ENCODE results near the gene HMOX2.

The HMOX2 gene

DNA sequence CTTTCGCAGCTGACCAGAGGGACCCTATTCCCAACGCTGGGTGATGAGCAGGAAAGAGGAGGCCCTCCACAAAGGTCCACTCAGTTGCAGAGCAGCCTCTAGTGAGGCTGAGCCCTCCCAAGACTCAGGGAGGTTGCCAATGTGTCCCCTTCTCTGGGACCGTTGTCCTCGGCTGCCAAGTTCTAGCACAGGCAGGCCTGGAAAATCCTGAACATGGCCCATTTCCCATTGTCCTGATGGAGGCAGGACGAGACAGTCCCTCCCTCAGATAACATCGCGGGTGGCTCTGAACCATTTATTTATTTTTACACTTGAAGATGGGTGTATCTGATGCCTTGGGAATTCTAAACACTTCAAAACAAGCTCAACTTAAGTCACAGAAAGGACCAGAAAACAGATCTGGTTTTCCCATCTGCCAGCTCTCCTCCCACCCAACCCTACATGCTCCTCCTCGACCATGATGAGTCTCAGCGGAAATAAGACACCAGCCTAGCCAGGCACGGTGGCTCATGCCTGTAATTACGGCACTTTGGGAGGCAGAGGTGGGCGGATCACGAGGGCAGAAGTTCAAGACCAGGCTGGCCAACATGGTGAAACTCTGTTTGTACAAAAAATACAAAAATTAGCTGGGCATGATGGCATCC, 49.6 kb downstream of the HMOX2 start:
- H3K4me1 ChIP-seq (ENCODE audit: control insufficient read depth, insufficient read depth, low read length): peaks cover 33% of the 10 kb centered on the region
- H3K27ac ChIP-seq (ENCODE audit: low read length): no peak overlapping the region
- no peak overlapping the region for H3K4me3 ChIP-seq (ENCODE audit: low read length in 2 of 2)
- H3K27me3 ChIP-seq (ENCODE audit: control insufficient read depth in 1 of 2, insufficient read depth in 2 of 2, low read length in 2 of 2): no peaks in the 10 kb centered on the region
- peaks cover 0 to 3% of the 10 kb centered on the region in 2 donors for H3K36me3 ChIP-seq (ENCODE audit: control insufficient read depth in 2 of 2, insufficient read depth in 2 of 2, low read length in 2 of 2)
- no peak overlapping the region for H3K9ac ChIP-seq (ENCODE audit: low read length in 2 of 2)
- H3K9me3 ChIP-seq (ENCODE audit: control insufficient read depth in 2 of 2, low read length in 2 of 2): no peaks in the 10 kb centered on the region

DNA sequence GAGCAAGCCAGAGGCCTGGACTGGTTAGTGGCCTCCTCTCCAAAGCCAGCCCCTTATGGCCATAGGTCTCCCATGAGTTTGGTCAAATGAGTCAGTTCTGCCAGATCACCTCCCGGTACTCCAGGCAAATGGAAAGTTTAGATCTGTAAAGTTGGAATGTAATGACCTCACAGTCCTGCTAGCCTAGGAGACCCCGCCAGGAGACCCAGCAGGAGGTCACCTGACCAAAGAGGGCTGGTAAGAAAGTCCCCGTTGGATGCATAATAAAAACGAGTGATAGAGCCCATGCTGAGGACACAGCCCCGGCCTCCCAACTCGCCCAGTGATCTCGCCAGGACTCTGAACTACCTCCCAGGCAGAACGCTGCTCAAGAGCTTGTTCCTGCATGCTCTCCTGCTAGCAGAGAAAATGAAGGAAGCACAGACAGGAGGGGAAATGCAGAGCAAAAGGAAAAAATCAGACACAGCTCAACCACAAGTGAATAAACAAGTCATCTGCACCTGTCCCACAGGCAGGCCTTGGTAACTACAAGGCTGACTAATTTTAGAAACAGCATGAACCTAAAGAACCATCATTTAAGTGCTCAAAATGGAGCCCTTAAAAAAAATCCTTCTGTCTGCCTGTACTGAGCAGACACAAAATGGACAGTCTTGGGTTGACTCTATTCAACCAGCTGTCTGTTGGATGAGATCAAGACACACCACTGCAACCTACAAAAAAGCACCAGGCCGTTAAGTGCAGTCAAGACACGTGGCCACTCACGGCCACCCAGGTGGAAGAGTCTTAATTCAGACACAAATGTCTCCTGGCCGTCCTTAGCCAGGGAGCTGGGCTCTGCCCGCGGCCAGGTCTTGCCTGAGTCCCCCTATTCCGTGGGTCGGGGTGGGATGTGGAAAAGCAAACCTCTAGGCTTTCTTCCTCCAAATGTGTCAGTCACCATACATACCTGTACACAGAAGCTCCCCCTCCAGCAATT, 53.2 kb downstream of the HMOX2 start:
- H3K4me1 ChIP-seq (ENCODE audit: control insufficient read depth, insufficient read depth, low read length): peaks cover 14% of the 10 kb centered on the region

DNA sequence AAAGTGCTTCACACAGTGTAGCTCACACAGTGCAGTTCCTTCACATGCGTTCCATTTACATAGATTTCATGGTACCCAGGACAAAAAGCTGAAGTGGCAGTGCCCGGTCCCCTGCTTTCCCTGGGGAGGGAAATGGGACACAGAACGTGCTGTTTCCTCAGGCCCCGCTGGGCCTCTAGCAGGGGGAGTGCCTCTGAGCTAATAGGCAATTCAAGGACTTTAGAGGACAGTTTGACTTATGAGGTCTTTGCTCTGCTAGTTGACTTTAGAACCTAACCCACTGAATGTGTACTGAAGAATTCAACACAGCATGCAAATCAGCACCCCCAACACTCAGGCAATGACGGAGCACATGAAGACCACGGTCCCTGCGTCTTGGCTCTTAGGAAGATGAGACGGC, 55.6 kb downstream of the HMOX2 start:
- Histone ChIP-seq H3K9me3 (ENCODE audit: control insufficient read depth in 2 of 2, low read length in 2 of 2) (no peaks in the 10 kb centered on the region), H3K36me3 (ENCODE audit: control insufficient read depth in 2 of 2, insufficient read depth in 2 of 2, low read length in 2 of 2) (peaks cover 0 to 3% of the 10 kb centered on the region in 2 donors), H3K27ac (ENCODE audit: low read length) (no peak overlapping the region), H3K27me3 (ENCODE audit: control insufficient read depth in 1 of 2, insufficient read depth in 2 of 2, low read length in 2 of 2) (no peaks in the 10 kb centered on the region), H3K4me3 (ENCODE audit: low read length in 2 of 2) (no peak overlapping the region), H3K4me1 (ENCODE audit: control insufficient read depth, insufficient read depth, low read length) (peaks cover 12% of the 10 kb centered on the region), H3K9ac (ENCODE audit: low read length in 2 of 2) (no peak overlapping the region)

More for the DNA sequence above, 53.2 kb downstream of the HMOX2 start:
- H3K4me3 ChIP-seq (ENCODE audit: low read length in 2 of 2): peak overlapping the region in 1 of 2 donors; percentile 35
- H3K9ac ChIP-seq (ENCODE audit: low read length in 2 of 2): peak overlapping the region in 1 of 2 donors; percentile 29
- no peaks in the 10 kb centered on the region for H3K27me3 ChIP-seq (ENCODE audit: control insufficient read depth in 1 of 2, insufficient read depth in 2 of 2, low read length in 2 of 2)
- peaks cover 0 to 3% of the 10 kb centered on the region in 2 donors for H3K36me3 ChIP-seq (ENCODE audit: control insufficient read depth in 2 of 2, insufficient read depth in 2 of 2, low read length in 2 of 2)
- no peaks in the 10 kb centered on the region for H3K9me3 ChIP-seq (ENCODE audit: control insufficient read depth in 2 of 2, low read length in 2 of 2)
- H3K27ac ChIP-seq (ENCODE audit: low read length): peak overlapping the region; percentile 62

DNA sequence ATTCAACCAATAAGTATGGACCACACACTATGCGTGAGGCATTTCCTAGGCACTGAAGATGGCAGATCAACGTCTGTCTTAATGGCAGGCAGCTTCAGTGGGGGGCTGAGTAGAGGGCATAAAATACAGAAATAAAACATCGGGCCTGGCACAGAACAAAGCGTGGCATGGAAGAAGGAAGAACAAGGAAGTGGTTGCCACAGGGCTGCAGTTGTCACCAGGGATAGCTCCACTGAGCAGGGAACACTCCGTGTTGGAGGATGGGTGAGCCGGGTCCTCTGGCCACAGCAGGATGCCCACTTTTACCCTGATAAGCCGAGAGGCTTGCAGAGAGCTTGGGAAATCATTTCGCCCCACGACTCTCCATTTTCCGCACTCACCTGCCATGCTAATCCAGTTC, 56.0 kb downstream of the HMOX2 start:
- Histone ChIP-seq H3K27ac (ENCODE audit: low read length) (no peak overlapping the region), H3K36me3 (ENCODE audit: control insufficient read depth in 2 of 2, insufficient read depth in 2 of 2, low read length in 2 of 2) (peaks cover 0 to 3% of the 10 kb centered on the region in 2 donors), H3K4me3 (ENCODE audit: low read length in 2 of 2) (no peak overlapping the region), H3K4me1 (ENCODE audit: control insufficient read depth, insufficient read depth, low read length) (peaks cover 14% of the 10 kb centered on the region), H3K9ac (ENCODE audit: low read length in 2 of 2) (no peak overlapping the region), H3K27me3 (ENCODE audit: control insufficient read depth in 1 of 2, insufficient read depth in 2 of 2, low read length in 2 of 2) (no peaks in the 10 kb centered on the region), H3K9me3 (ENCODE audit: control insufficient read depth in 2 of 2, low read length in 2 of 2) (no peaks in the 10 kb centered on the region)

DNA sequence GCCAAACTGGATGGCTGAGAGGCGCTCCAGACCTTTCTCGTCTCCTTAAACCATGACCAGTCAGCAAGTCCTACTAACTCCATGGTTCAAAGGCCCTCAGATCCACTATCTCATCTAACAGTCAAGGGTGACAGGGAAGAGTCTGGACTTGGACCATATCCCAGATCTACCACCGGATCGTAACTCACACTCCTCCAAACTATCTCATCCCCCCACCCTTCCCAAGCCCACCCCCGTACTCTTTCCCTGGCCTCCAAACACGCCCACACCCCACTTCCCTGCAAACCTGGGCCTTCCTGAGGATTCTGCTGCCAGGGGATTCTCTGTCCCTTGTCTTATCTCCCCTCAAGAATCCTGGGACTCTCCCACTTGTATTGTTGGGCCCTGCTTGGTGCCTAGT, 57.3 kb downstream of the HMOX2 start:
- Histone ChIP-seq H3K9me3 (ENCODE audit: control insufficient read depth in 2 of 2, low read length in 2 of 2) (no peaks in the 10 kb centered on the region), H3K36me3 (ENCODE audit: control insufficient read depth in 2 of 2, insufficient read depth in 2 of 2, low read length in 2 of 2) (peaks cover 0 to 3% of the 10 kb centered on the region in 2 donors), H3K9ac (ENCODE audit: low read length in 2 of 2) (no peak overlapping the region), H3K27me3 (ENCODE audit: control insufficient read depth in 1 of 2, insufficient read depth in 2 of 2, low read length in 2 of 2) (no peaks in the 10 kb centered on the region), H3K27ac (ENCODE audit: low read length) (no peak overlapping the region), H3K4me3 (ENCODE audit: low read length in 2 of 2) (no peak overlapping the region), H3K4me1 (ENCODE audit: control insufficient read depth, insufficient read depth, low read length) (peaks cover 21% of the 10 kb centered on the region)

DNA sequence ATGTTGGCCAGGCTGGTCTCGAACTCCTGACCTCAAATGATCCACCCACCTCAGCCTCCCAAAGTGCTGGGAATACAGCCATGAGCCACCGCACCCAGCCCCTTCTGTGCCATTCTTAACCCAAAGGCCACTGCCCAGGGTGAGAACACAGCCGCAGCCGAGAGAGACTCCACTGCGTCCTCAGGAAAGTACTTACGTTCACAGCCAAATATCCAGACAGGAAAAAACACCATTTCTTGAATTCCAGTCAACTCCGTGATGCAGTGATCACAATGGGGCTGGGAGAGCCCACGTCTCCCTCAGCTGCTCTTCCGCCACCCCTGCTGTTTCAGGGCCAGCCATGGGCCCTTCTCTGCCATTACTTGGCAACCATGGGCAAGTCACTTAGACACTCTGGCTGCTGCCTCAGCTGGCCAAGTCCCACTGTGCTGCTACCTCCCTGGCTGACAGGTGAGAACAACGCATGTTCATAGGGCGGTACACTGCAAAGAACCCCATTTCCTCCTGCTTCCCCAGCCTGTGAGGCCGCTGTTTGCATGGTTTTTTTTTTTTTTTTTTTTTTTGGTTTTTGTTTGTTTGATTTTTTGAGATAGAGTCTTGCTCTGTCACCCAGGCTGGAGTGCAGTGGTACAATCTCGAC, 58.1 kb downstream of the HMOX2 start:
- Histone ChIP-seq H3K27ac (ENCODE audit: low read length) (no peak overlapping the region), H3K36me3 (ENCODE audit: control insufficient read depth in 2 of 2, insufficient read depth in 2 of 2, low read length in 2 of 2) (peaks cover 0 to 3% of the 10 kb centered on the region in 2 donors), H3K4me1 (ENCODE audit: control insufficient read depth, insufficient read depth, low read length) (peaks cover 22% of the 10 kb centered on the region), H3K4me3 (ENCODE audit: low read length in 2 of 2) (no peak overlapping the region), H3K27me3 (ENCODE audit: control insufficient read depth in 1 of 2, insufficient read depth in 2 of 2, low read length in 2 of 2) (no peaks in the 10 kb centered on the region), H3K9me3 (ENCODE audit: control insufficient read depth in 2 of 2, low read length in 2 of 2) (no peaks in the 10 kb centered on the region), H3K9ac (ENCODE audit: low read length in 2 of 2) (no peak overlapping the region)

DNA sequence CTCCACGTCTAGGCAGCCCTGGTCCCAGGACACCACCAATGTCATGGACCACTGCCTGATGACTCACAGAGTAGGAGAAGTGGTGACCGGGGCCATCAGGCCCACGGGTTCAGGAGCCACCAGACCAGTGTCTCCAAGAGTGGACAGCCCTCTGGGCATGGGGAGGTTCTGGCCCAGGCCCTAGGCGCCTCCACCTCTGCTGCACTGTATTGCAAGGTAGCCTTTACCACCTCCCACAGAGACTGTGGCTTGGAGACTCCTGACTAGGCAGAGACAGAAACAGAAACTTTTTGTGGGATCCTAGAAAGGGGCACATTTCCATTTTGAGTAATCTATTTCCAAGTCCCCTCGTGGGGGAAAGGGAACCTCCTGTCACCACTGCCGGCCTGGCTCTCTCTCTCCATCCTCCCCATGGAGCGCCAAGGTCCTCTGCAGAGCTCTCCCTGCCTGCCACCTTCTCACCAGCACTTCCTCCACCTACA, 59.5 kb downstream of the HMOX2 start:
- H3K36me3 ChIP-seq (ENCODE audit: control insufficient read depth in 2 of 2, insufficient read depth in 2 of 2, low read length in 2 of 2): peaks cover 0 to 3% of the 10 kb centered on the region in 2 donors
- H3K27ac ChIP-seq (ENCODE audit: low read length): no peak overlapping the region
- no peak overlapping the region for H3K9ac ChIP-seq (ENCODE audit: low read length in 2 of 2)
- H3K27me3 ChIP-seq (ENCODE audit: control insufficient read depth in 1 of 2, insufficient read depth in 2 of 2, low read length in 2 of 2): no peaks in the 10 kb centered on the region
- H3K4me3 ChIP-seq (ENCODE audit: low read length in 2 of 2): no peak overlapping the region
- H3K9me3 ChIP-seq (ENCODE audit: control insufficient read depth in 2 of 2, low read length in 2 of 2): no peaks in the 10 kb centered on the region
- H3K4me1 ChIP-seq (ENCODE audit: control insufficient read depth, insufficient read depth, low read length): peaks cover 16% of the 10 kb centered on the region

DNA sequence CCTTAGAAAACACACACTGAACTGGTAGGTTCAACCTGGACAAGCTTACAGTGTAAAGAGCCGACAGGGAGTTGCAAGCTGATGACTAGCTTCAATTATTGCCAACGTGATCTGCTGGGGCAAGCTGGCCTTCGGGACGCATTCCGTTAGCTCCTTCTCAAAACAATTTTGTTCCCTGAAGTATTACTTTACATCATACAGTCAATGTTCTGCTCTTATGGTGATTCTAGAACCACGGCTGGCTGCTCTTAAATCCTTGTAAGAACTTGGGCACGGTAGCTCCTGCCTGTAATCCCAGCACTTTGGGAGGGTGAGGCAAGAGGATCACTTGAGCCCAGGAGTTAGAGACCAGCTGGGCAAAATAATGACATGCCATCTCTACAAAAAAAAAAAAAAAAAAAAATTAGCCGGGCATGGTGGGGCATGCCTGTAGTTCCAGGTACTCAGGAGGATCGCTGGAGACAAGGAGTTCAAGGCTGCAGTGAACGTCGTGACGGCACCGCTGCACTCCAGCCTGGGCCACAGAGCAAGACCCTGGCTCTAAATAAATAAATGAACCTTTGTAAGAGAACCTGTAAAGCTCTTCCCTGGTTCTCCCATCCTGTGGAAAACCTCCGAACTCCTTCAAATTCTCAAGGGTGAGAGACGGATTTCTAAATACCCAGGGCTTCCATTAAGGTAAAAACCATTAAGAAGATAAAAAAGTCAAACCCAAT, 60.4 kb downstream of the HMOX2 start:
- H3K9ac ChIP-seq (ENCODE audit: low read length in 2 of 2): no peak overlapping the region
- no peaks in the 10 kb centered on the region for H3K9me3 ChIP-seq (ENCODE audit: control insufficient read depth in 2 of 2, low read length in 2 of 2)
- H3K27ac ChIP-seq (ENCODE audit: low read length): no peak overlapping the region
- H3K36me3 ChIP-seq (ENCODE audit: control insufficient read depth in 2 of 2, insufficient read depth in 2 of 2, low read length in 2 of 2): peaks cover 0 to 3% of the 10 kb centered on the region in 2 donors
- H3K4me1 ChIP-seq (ENCODE audit: control insufficient read depth, insufficient read depth, low read length): peaks cover 16% of the 10 kb centered on the region
- no peaks in the 10 kb centered on the region for H3K27me3 ChIP-seq (ENCODE audit: control insufficient read depth in 1 of 2, insufficient read depth in 2 of 2, low read length in 2 of 2)
- H3K4me3 ChIP-seq (ENCODE audit: low read length in 2 of 2): no peak overlapping the region

DNA sequence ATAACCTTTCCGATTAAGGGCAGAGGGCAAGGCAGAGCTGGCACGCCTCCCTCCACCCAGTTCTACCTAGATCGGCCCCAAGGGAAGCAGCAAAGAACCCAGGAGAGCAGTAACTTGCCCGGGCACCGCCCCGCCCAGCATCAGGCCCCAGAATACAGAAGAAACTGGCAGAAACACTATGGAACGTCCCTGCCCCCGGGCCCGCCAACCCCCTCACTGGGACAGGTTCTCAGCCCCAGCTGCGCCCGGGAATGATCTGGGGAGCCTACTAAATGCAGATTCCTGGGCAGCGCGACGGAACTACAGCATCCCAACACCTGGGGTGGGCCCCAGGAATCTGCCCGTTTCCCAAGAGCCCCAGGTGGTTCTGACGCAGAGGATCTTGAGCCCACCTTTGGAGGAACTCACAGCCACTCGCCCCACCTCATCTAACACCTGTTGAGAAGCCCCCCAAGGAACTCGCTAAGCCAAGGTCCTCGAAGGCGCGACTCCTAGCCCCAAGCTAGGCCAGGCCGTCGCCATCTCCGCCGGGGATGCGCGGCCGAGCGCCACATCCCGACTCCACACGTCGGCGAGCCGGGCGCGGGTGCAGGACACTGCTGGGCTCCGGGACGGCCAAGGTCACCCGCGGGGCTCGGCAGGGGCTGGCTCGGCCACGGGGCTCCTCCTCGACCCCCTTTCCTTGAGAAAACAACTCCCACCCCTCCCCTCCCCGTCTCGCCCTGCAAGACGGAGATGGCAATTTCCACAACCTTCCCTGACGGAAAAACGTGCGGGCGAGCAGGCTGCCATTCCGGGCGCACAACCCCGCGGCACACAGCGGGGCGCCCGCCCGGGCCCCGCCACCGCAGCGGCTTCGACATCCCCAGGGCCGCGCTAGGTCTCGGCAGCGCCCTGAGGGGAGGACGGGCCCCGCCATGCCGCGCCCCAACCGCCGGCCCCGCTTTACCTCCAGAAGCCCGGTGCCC, 61.5 kb downstream of the HMOX2 start:
- Histone ChIP-seq H3K27ac (ENCODE audit: low read length) (peak overlapping the region; percentile 70), H3K9me3 (ENCODE audit: control insufficient read depth in 2 of 2, low read length in 2 of 2) (no peaks in the 10 kb centered on the region)

More for the DNA sequence above, 61.5 kb downstream of the HMOX2 start:
- peak overlapping the region; percentile 66 to 69 for H3K9ac ChIP-seq (ENCODE audit: low read length in 2 of 2)
- no peaks in the 10 kb centered on the region for H3K36me3 ChIP-seq (ENCODE audit: control insufficient read depth in 2 of 2, insufficient read depth in 2 of 2, low read length in 2 of 2)
- H3K4me3 ChIP-seq (ENCODE audit: low read length in 2 of 2): peak overlapping the region; percentile 70 to 82
- peaks cover 16% of the 10 kb centered on the region for H3K4me1 ChIP-seq (ENCODE audit: control insufficient read depth, insufficient read depth, low read length)
- no peaks in the 10 kb centered on the region for H3K27me3 ChIP-seq (ENCODE audit: control insufficient read depth in 1 of 2, insufficient read depth in 2 of 2, low read length in 2 of 2)
